ENCODE results near the gene SLC25A21. TPM values are rescaled to one million over a fixed set of nuclear protein-coding genes. Genes with fewer than 3 reads are reported as not detected.

SLC25A21 gene
- total and polyA plus RNA-seq, 10 donors, result 0.06 to 1.1 (median 0.22) TPM; not detected in 2

GRCh38 chr14:36716614-36717184 is 455.7 kb downstream of the SLC25A21 start:
- no peaks in the 10 kb centered on the region for H3K27me3 ChIP-seq (replicated peaks in 1 of 7)
- no peak for DNase-seq
- no peaks in the 10 kb centered on the region for H3K36me3 ChIP-seq
- H3K9me3 ChIP-seq, result no peaks in the 10 kb centered on the region
- WGBS, 5 donors, result 72 to 81% (median 79%) methylated on average over 7 of the region's 7 CpGs
- TF ChIP-seq CTCF (IDR thresholded peaks at IDR 0.05 in 8 of 11, conservative IDR thresholded peaks at IDR 0.05 in 3 of 11) (no peak), POLR2AphosphoS5 (IDR thresholded peaks at IDR 0.05) (no peak), POLR2A (IDR thresholded peaks at IDR 0.05) (no peak)
- H3K4me3 ChIP-seq, result no peak overlapping the region
- intact Hi-C loops (cut with DNase I; ENCODE audit: low total_unique reads), result no loop called here
- H3K4me1 ChIP-seq, result no peaks in the 10 kb centered on the region
- H3K27ac ChIP-seq, result no peak overlapping the region

- Histone ChIP-seq H3K9me3 (no peaks in the 10 kb centered on the region), H3K36me3 (no peaks in the 10 kb centered on the region), H3K4me3 (no peak overlapping the region), H3K27ac (no peak overlapping the region), H3K27me3 (replicated peaks in 1 of 7) (no peaks in the 10 kb centered on the region), H3K4me1 (no peaks in the 10 kb centered on the region)
- 70 to 73% (median 72%) methylated on average over 4 of the region's 4 CpGs for WGBS, 5 donors
- intact Hi-C loops (cut with DNase I; ENCODE audit: low total_unique reads), result no loop called here
- TF ChIP-seq POLR2A (IDR thresholded peaks at IDR 0.05), result no peak
- TF ChIP-seq CTCF (IDR thresholded peaks at IDR 0.05 in 8 of 11, conservative IDR thresholded peaks at IDR 0.05 in 3 of 11), result no peak
- TF ChIP-seq POLR2AphosphoS5 (IDR thresholded peaks at IDR 0.05), result no peak
- DNase-seq, result no peak
These were observed 458.3 kb downstream of the SLC25A21 start for GRCh38 chr14:36713960-36714703.

- intact Hi-C loops (cut with DNase I; ENCODE audit: low total_unique reads), result no loop called here
- Histone ChIP-seq H3K36me3 (no peaks in the 10 kb centered on the region), H3K27ac (no peak overlapping the region), H3K4me1 (no peaks in the 10 kb centered on the region), H3K9me3 (no peaks in the 10 kb centered on the region), H3K27me3 (replicated peaks in 1 of 7) (no peaks in the 10 kb centered on the region), H3K4me3 (no peak overlapping the region)
- no peak for DNase-seq
- no peak for TF ChIP-seq POLR2A (IDR thresholded peaks at IDR 0.05)
- TF ChIP-seq CTCF (IDR thresholded peaks at IDR 0.05 in 8 of 11, conservative IDR thresholded peaks at IDR 0.05 in 3 of 11), result no peak
- no peak for TF ChIP-seq POLR2AphosphoS5 (IDR thresholded peaks at IDR 0.05)
These were observed 464.8 kb downstream of the SLC25A21 start for GRCh38 chr14:36707570-36707969.

- 45 to 67% (median 62%) methylated on average over 2 of the region's 2 CpGs for WGBS, 5 donors
- DNase-seq, result no peak
- Histone ChIP-seq H3K27me3 (replicated peaks in 1 of 7) (peaks cover 0 to 13% (median 0%) of the 10 kb centered on the region in 7 donors), H3K4me3 (no peak overlapping the region), H3K9me3 (peaks cover 0 to 5% (median 0%) of the 10 kb centered on the region in 8 donors), H3K27ac (no peak overlapping the region), H3K36me3 (no peaks in the 10 kb centered on the region), H3K4me1 (no peaks in the 10 kb centered on the region)
- intact Hi-C loops (cut with DNase I; ENCODE audit: low total_unique reads), result no loop called here
- TF ChIP-seq POLR2AphosphoS5 (IDR thresholded peaks at IDR 0.05) (no peak), POLR2A (IDR thresholded peaks at IDR 0.05) (no peak), CTCF (IDR thresholded peaks at IDR 0.05 in 8 of 11, conservative IDR thresholded peaks at IDR 0.05 in 3 of 11) (no peak)
These were observed 469.9 kb downstream of the SLC25A21 start for GRCh38 chr14:36702474-36702873.
